GM18517 (cell line): Measurements from ENCODE around the gene ANKRD29.
"Not testable (repeated sequence)": the region's sequence is repeated elsewhere in the genome, so short reads cannot be mapped to it uniquely, and the experiment has no call there.

ENCODE experiments used
- ATAC-seq: cut with Tn5 transposase; IDR thresholded peaks from one replicate; pipeline ENCODE4 v1.9.1; 2021; ENCODE audit warnings: mild to moderate bottlenecking, moderate library complexity; ENCODE audit not compliant: unreplicated experiment

ANKRD29 gene

DNA sequence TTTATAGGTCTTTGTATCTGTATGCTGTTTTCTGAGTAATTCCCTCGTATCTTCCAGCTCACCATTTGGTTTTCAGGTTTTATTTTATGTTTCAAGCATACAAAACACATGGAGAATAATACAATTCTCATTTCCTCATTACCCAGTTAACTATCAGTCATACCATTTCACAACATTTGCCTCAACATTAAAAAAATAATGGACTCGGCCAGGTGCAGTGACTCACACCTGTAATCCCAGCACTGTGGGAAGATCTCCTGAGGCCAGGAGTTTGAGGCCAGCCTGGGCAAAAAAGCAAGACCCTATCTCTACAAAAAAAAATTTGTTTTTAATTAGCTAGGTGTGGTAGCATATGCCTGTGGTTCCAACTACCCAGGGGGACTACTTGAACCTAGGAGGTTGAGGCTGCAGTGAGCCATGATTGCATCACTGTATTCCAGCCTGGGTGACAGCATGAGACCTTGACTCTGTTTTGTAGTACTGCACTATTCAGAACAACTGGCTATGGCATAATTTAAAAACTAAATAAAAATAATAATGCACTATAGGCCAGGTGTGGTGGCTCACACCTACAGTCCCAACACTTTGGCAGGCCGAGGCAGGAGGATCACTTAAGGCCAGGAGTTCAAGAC is 96.7 kb downstream of the ANKRD29 start:
- ATAC-seq: no peak

DNA sequence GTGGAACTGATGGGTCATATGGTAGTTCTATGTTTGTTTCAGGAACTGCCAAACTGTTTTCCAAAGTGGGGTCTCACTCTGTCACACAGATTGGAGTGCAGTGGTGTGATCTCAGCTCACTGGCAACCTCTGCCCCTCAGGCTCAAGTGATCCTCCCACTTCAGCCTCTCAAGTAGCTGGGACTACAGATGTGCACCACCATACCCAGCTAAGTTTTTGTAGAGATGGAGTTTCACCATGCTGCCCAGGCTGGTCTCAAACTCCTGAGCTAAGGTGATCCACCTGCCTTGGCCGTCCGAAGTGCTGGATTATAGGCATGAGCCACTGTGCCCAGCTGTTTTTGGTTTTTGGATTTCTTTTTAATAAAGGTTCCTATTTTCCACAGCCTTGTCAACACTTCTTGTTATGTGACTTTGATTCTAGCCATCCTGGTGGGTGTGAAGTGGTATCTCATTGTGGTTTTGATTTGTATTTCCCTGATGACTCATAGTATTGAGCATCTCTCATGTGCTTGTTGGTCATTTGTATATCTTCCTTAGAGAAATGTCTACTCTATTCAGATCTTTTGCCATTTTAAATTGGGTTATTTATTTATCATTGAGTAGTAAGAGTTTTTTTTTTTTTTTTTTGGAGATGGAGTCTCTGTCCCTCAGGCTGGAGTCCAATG is 99.2 kb downstream of the ANKRD29 start:
- no peak for ATAC-seq

DNA sequence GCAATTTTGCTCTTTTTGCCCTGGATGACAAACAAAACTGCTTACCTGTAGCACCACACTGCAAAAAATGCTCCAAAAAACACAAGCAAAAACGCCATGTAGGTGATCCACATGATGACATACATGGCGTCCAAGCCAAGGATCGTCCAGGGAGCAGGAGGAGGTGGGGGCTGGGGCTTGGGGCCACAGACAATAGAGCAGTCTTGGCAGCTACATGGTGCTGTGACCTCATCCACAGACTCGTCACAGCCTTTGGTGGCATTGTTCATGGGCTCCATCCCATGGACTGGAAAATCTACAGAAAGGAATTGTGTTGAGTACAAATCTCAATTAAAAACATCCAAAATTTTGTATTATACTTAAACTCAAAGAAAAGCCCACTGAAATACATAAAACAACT is 102.5 kb downstream of the ANKRD29 start:
- ATAC-seq: no peak

DNA sequence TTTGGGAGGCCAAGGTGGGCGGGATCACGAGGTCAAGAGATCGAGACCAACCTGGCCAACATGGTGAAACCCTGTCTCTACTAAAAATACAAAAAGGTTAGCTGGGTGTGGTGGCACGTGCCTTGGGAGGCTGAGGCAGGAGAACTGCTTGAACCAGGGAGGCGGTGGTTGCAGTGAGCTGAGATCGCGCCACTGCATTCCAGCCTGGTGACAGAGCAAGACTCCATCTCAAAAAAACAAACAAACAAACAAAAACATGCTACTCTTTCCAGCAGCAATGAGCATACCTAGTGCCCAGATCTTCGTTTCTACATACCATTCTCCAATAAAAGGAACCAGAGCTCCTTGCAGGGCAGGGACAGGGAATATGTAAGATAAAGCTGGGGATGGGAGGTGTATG is 105.2 kb downstream of the ANKRD29 start:
- ATAC-seq: not testable (repeated sequence)

DNA sequence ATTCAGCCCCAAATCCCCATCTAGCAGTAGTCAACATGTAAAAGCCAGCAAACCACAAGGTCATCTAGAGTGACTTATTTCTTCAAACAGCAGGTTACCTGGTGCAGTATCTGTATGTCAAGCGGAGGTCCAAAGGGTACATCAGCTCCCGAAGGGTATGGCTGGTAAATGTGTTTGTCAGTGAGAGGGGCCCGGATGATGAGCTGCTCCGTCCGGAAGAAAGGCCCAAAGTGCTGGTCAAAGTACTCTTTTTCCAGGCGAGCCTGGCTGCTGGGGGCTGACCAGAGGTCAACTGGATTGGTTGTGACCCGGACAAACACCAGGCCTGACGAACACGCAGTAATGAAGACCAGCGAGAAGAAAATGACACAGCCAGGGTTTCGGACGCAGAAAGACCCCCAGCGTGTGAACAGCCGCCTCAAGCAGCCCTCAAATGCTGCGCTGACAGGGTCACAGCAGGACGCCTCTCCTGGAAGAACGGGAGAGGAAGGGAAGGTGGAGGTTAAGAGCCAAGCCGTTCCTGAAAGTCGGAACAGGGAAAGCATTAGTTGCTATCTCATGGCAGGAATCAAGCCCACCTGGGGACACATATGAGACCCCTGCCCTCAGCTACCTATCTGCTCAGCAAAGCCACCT is 106.4 kb downstream of the ANKRD29 start:
- ATAC-seq: no peak

DNA sequence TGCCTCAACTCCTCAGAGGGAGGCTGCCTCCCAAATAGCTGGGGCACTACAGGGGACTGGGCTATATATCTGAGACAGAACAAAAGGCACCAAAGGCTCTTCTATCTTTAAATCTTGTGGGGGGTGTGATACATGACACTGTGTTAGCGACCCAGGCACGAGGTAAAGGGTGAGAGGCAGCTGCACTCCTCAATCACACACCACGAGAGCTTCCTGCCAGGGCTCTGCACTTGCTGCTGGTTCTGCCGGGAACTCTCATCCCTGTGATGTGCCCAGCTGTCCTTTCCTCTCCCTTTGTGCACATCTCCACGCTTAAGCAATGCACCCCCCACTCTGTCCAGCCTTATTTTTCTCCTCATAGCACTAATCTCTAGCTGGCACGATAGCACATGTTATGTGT is 108.8 kb downstream of the ANKRD29 start:
- no peak for ATAC-seq

DNA sequence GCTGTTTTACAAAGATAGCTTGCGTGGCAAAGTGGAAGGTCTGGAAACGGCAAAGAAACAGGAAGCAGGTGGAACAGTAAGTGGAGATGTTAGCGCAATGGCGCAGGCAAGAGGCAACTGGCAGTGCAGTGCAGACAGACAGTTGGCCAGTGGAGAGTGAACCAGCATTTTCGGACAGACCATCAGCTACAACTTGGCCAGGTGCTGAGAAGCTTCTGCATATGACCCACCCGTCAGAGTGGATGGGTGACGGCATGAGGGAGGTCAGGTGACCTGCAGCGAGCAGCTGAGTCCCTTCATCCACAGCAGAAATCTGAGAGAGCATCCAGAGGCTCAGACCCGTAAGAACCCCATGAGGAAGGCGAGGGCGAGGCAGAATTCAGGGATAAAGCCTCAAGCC is 110.2 kb downstream of the ANKRD29 start:
- ATAC-seq: no peak

DNA sequence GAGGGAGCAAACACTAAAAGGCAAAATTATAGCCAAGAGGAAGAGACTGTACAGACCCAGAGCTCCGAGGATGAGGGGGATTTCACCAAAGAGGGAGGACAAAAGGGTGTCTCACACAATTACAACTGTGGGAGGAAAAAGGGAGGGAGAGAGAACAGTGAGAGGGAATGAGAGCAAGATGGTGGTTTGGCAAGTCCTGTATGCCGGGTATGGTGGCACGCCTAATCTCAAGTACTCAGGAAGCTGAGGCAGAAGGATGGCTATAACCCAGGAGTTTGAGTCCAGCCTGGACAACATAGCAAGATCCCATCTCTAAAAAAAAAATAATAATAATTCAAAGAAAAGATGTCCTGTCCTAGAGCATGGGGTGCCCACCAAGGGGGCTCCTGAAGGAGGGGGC is 110.7 kb downstream of the ANKRD29 start:
- no peak for ATAC-seq

DNA sequence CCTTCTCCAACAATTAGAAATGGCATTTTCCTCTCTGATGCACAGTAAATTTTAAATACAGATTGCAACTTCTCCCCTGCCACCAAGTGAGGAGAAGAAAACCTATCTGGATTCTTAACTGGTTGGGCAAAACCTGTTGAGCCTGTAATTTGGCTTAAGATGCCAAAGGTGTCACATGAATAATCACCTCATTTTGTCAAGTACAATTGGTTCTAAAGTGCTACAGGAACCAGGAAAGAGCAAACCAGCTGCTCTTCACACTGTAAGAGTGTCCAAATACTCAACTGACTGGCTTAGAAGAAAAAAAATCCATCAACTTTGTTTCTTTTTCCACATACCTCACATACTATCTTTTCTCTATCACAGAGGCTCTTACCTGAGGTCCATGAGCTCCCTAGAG is 111.8 kb downstream of the ANKRD29 start:
- ATAC-seq: no peak
